ENCODE measurements around the gene LY6G6F.

DNA sequence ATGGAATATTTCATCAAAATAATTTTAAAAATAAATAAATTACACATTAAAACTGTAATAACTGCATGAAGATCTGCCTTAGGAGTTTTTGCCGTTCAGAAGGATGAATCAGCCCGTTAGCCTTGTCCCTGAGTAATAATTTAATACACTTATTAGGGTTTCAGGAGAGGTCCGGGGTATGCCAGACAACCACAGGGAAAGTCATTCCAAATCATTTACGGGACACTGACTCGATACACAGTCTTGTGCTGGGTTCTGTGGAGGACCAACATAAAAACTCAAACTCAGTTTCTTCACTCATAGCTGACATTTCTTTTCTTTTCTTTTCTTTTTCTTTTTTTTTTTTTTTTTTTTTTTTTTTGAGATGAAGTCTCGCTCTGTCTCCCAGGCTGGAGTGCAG lies 735 bp upstream of the LY6G6F start:
- TF ChIP-seq, protein P1, sequence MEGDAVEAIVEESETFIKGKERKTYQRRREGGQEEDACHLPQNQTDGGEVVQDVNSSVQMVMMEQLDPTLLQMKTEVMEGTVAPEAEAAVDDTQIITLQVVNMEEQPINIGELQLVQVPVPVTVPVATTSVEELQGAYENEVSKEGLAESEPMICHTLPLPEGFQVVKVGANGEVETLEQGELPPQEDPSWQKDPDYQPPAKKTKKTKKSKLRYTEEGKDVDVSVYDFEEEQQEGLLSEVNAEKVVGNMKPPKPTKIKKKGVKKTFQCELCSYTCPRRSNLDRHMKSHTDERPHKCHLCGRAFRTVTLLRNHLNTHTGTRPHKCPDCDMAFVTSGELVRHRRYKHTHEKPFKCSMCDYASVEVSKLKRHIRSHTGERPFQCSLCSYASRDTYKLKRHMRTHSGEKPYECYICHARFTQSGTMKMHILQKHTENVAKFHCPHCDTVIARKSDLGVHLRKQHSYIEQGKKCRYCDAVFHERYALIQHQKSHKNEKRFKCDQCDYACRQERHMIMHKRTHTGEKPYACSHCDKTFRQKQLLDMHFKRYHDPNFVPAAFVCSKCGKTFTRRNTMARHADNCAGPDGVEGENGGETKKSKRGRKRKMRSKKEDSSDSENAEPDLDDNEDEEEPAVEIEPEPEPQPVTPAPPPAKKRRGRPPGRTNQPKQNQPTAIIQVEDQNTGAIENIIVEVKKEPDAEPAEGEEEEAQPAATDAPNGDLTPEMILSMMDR (IDR thresholded peaks at IDR 0.05), result no peak
- TF ChIP-seq POLR2AphosphoS5 (IDR thresholded peaks at IDR 0.05) (no peak), POLR2A (IDR thresholded peaks at IDR 0.05; ENCODE audit: low read depth) (no peak)

All from esophagus muscularis mucosa (tissue), 3 donors.